Mesenchymal stem cell (in vitro differentiated cells and primary cell): Measurements from ENCODE around the gene SYNPO.

Source experiments
- DNase-seq: peaks from one replicate; pipeline ENCODE4 v3.0.0-alpha.2; 2013
- H2AFZ ChIP-seq: one replicate; pipeline ENCODE4 v1.6.1; 2013; ENCODE audit warnings: low read depth, mild to moderate bottlenecking, control low read depth, inconsistent platforms, low read length, moderate library complexity
- H2AK5ac ChIP-seq: 2 replicates; pipeline ENCODE4 v1.6.1; 2013; ENCODE audit warnings: low read length, moderate library complexity, mild to moderate bottlenecking, inconsistent platforms; ENCODE audit not compliant: severe bottlenecking
- H2BK120ac ChIP-seq: one replicate; pipeline ENCODE4 v1.6.1; 2013; ENCODE audit warnings: low read depth, mild to moderate bottlenecking, inconsistent platforms, low read length, moderate library complexity
- H2BK12ac ChIP-seq, 2 experiments: one replicate each; pipeline ENCODE4 v1.6.1; 2013; ENCODE audit warnings: inconsistent platforms in 2 of 2, low read length in 2 of 2, mild to moderate bottlenecking in 2 of 2, moderate library complexity in 2 of 2, control low read depth in 1 of 2
- H2BK15ac ChIP-seq: one replicate; pipeline ENCODE4 v1.6.1; 2013; ENCODE audit warnings: mild to moderate bottlenecking, low read depth, inconsistent platforms; ENCODE audit not compliant: poor library complexity, severe bottlenecking
- H2BK5ac ChIP-seq: 2 replicates; pipeline ENCODE4 v1.6.1; 2013; ENCODE audit warnings: low read depth, mild to moderate bottlenecking, low read length, control low read depth, inconsistent platforms; ENCODE audit not compliant: poor library complexity, severe bottlenecking
- H3K14ac ChIP-seq, 2 experiments: one replicate each; pipeline ENCODE4 v1.6.1; 2013; ENCODE audit warnings: inconsistent platforms in 2 of 2, low read length in 2 of 2, control low read depth in 1 of 2, mild to moderate bottlenecking in 1 of 2, moderate library complexity in 1 of 2
- H3K18ac ChIP-seq, 2 experiments: one replicate each; pipeline ENCODE4 v1.6.1; 2013; ENCODE audit warnings: inconsistent platforms in 2 of 2, low read length in 2 of 2, control low read depth in 1 of 2, low read depth in 1 of 2, mild to moderate bottlenecking in 1 of 2
- H3K23ac ChIP-seq, 2 experiments: one replicate each; pipeline ENCODE4 v1.6.1; 2013; ENCODE audit warnings: inconsistent platforms in 2 of 2, low read length in 2 of 2, mild to moderate bottlenecking in 2 of 2, moderate library complexity in 2 of 2, control low read depth in 1 of 2
- H3K27ac ChIP-seq: 2 replicates; pipeline ENCODE4 v1.5.1; 2013; ENCODE audit warnings: mild to moderate bottlenecking, moderate library complexity, low read length, control low read depth, inconsistent platforms; ENCODE audit not compliant: poor library complexity, severe bottlenecking
- H3K27me3 ChIP-seq, 2 experiments: 2 replicates each; pipeline versions ENCODE4 v1.6.1 to v1.7.0; 2013; ENCODE audit warnings: low read length in 2 of 2, mild to moderate bottlenecking in 2 of 2, moderate library complexity in 2 of 2, control low read depth in 1 of 2, inconsistent platforms in 1 of 2; ENCODE audit not compliant: control insufficient read depth in 1 of 2, insufficient read depth in 1 of 2
- H3K36me3 ChIP-seq, 2 experiments: 2 replicates each; pipeline versions ENCODE4 v1.6.1 to v1.7.0; 2013; ENCODE audit warnings: low read length in 2 of 2, control low read depth in 1 of 2, inconsistent platforms in 1 of 2, low read depth in 1 of 2, mild to moderate bottlenecking in 1 of 2; ENCODE audit not compliant: insufficient read depth in 2 of 2, control insufficient read depth in 1 of 2
- H3K4ac ChIP-seq, 2 experiments: one replicate each; pipeline ENCODE4 v1.6.1; 2013; ENCODE audit warnings: inconsistent platforms in 2 of 2, low read length in 2 of 2, mild to moderate bottlenecking in 2 of 2, moderate library complexity in 2 of 2, control low read depth in 1 of 2, low read depth in 1 of 2
- H3K4me1 ChIP-seq: 2 replicates; pipeline ENCODE4 v1.6.1; 2013; ENCODE audit warnings: low read depth, low read length, control low read depth; ENCODE audit not compliant: control insufficient read depth, insufficient read depth
- H3K4me2 ChIP-seq: 2 replicates; pipeline ENCODE4 v1.6.1; 2013; ENCODE audit warnings: low read length, mild to moderate bottlenecking, inconsistent platforms; ENCODE audit not compliant: poor library complexity, severe bottlenecking
- H3K4me3 ChIP-seq, 2 experiments: 2 replicates each; pipeline versions ENCODE4 v1.5.1 to v1.7.0; 2013; ENCODE audit warnings: low read length in 2 of 2, mild to moderate bottlenecking in 2 of 2, control low read depth in 1 of 2, low read depth in 1 of 2; ENCODE audit not compliant: insufficient read depth in 1 of 2
- H3K79me1 ChIP-seq: replicated peaks from 2 replicates; pipeline ENCODE4 v1.6.1; 2013; ENCODE audit warnings: mild to moderate bottlenecking, control low read depth, low read length, inconsistent platforms; ENCODE audit not compliant: poor library complexity, severe bottlenecking
- H3K9ac ChIP-seq: 2 replicates; pipeline ENCODE4 v1.7.0; 2013; ENCODE audit warnings: mild to moderate bottlenecking, low read length, moderate library complexity
- H3K9me3 ChIP-seq: 2 replicates; pipeline ENCODE4 v1.7.0; 2013; ENCODE audit warnings: mild to moderate bottlenecking, low read length; ENCODE audit not compliant: control insufficient read depth
- H4K8ac ChIP-seq: one replicate; pipeline ENCODE4 v1.6.1; 2013; ENCODE audit warnings: inconsistent platforms, mild to moderate bottlenecking, low read length, moderate library complexity
- H4K91ac ChIP-seq: one replicate; pipeline ENCODE4 v1.6.1; 2013; ENCODE audit warnings: mild to moderate bottlenecking, low read length, inconsistent platforms
- WGBS: methylation state at CpG from one replicate; pipeline ENCODE4 v1.1.7; 2013; ENCODE audit warnings: mixed read lengths; 5-methylcytosine and 5-hydroxymethylcytosine counted together

SYNPO gene

GRCh38 chr5:150690760-150691159 lies 50.3 kb downstream of the SYNPO start:
- H3K79me1 ChIP-seq: peaks cover 2% of the 10 kb centered on the region
- no peak overlapping the region for H2AK5ac ChIP-seq
- H3K9me3 ChIP-seq: no peaks in the 10 kb centered on the region
- H3K4me3 ChIP-seq: no peak overlapping the region
- WGBS: 93% methylated on average over 6 of the region's 6 CpGs
- H3K27ac ChIP-seq: no peak overlapping the region
- H2BK15ac ChIP-seq: no peak overlapping the region
- no peak overlapping the region for H2BK120ac ChIP-seq
- no peak overlapping the region for H2BK5ac ChIP-seq
- H3K36me3 ChIP-seq: peaks cover 25 to 65% of the 10 kb centered on the region in 2 experiments
- H3K27me3 ChIP-seq: no peaks in the 10 kb centered on the region
- H3K23ac ChIP-seq: no peak overlapping the region
- no peak overlapping the region for H2AFZ ChIP-seq
- H3K9ac ChIP-seq: no peak overlapping the region
- H4K91ac ChIP-seq: no peak overlapping the region
- H3K14ac ChIP-seq: no peak overlapping the region
- no peak overlapping the region for H3K4ac ChIP-seq
- H4K8ac ChIP-seq: no peak overlapping the region
- no peak overlapping the region for H3K18ac ChIP-seq
- H2BK12ac ChIP-seq: no peak overlapping the region
- no peak overlapping the region for H3K4me2 ChIP-seq
- DNase-seq: no peak
- H3K4me1 ChIP-seq: no peaks in the 10 kb centered on the region

DNA sequence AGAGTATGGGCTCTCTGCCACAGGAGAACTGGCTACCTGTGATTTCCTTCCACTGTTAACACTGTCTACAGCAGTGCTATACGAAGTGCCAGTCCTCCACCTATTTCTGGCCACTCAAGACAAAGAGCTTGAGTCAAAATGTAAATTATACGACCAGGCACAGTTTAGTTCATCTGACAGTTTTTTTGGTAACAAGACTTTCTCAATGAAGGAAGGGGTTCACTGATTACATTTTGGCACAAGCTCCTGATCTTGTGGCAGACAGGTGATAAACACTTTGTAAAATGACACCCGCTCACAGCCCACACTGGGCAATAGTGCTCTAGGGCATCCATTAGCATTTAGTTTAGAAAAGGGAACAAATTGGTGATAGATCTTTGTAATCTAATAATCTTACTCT lies 51.8 kb downstream of the SYNPO start:
- no peak overlapping the region for H2AK5ac ChIP-seq
- no peak overlapping the region for H3K27ac ChIP-seq
- no peak overlapping the region for H2BK12ac ChIP-seq
- no peak overlapping the region for H4K91ac ChIP-seq
- H3K79me1 ChIP-seq: peaks cover 2% of the 10 kb centered on the region
- no peak overlapping the region for H3K14ac ChIP-seq
- peaks cover 31 to 80% of the 10 kb centered on the region in 2 experiments for H3K36me3 ChIP-seq
- H3K9ac ChIP-seq: no peak overlapping the region
- H4K8ac ChIP-seq: no peak overlapping the region
- no peak overlapping the region for H2BK120ac ChIP-seq
- no peak overlapping the region for H2BK5ac ChIP-seq
- no peaks in the 10 kb centered on the region for H3K27me3 ChIP-seq
- DNase-seq: no peak
- 100% methylated on average over 2 of the region's 3 CpGs for WGBS
- H2BK15ac ChIP-seq: no peak overlapping the region
- H3K9me3 ChIP-seq: no peaks in the 10 kb centered on the region
- H3K23ac ChIP-seq: no peak overlapping the region
- H2AFZ ChIP-seq: no peak overlapping the region
- no peak overlapping the region for H3K4me3 ChIP-seq
- H3K4ac ChIP-seq: no peak overlapping the region
- H3K18ac ChIP-seq: no peak overlapping the region
- no peak overlapping the region for H3K4me2 ChIP-seq
- no peaks in the 10 kb centered on the region for H3K4me1 ChIP-seq

DNA sequence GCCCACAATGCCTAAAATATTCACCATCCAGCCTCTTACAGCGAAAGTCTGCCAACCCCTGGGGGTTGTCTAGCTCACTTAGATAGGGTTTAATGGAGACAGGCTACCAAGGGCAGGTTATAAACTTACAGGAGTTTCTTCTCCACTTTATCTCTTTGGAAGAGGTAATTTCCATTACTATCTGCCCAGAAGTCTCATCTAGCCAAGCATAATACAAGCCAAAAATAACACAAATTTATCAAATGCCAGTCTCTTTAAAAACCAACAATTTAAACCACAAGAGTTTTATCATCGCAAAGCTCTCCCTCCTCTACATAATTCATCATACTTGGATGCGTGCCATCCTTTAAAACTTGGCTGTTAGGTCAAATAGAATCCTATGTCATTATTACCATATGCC lies 54.2 kb downstream of the SYNPO start:
- DNase-seq: no peak
- Histone ChIP-seq H3K27ac (no peak overlapping the region), H3K9me3 (no peaks in the 10 kb centered on the region)

GRCh38 chr5:150700246-150700593 lies 59.8 kb downstream of the SYNPO start:
- 13% methylated on average over 15 of the region's 15 CpGs for WGBS
- no peak overlapping the region for H2AK5ac ChIP-seq

More for the DNA sequence above, 54.2 kb downstream of the SYNPO start:
- 94% methylated on average over 2 of the region's 3 CpGs for WGBS
- H2BK15ac ChIP-seq: no peak overlapping the region
- no peaks in the 10 kb centered on the region for H3K27me3 ChIP-seq
- H3K14ac ChIP-seq: no peak overlapping the region
- no peak overlapping the region for H2AK5ac ChIP-seq
- H3K4ac ChIP-seq: no peak overlapping the region
- no peak overlapping the region for H3K9ac ChIP-seq
- no peak overlapping the region for H4K8ac ChIP-seq
- no peak overlapping the region for H3K4me2 ChIP-seq
- H3K23ac ChIP-seq: no peak overlapping the region
- no peak overlapping the region for H3K18ac ChIP-seq
- no peak overlapping the region for H2BK5ac ChIP-seq
- H3K4me1 ChIP-seq: peaks cover 1% of the 10 kb centered on the region
- H4K91ac ChIP-seq: no peak overlapping the region
- H3K79me1 ChIP-seq: peaks cover 9% of the 10 kb centered on the region
- no peak overlapping the region for H2BK12ac ChIP-seq
- H3K4me3 ChIP-seq: no peak overlapping the region
- H3K36me3 ChIP-seq: peaks cover 38 to 90% of the 10 kb centered on the region in 2 experiments
- H2BK120ac ChIP-seq: no peak overlapping the region
- H2AFZ ChIP-seq: no peak overlapping the region

More at GRCh38 chr5:150700246-150700593, 59.8 kb downstream of the SYNPO start:
- H2BK120ac ChIP-seq: no peak overlapping the region
- H4K8ac ChIP-seq: no peak overlapping the region
- H3K4me3 ChIP-seq: peak overlapping the region; percentile 93 to 95
- H2AFZ ChIP-seq: no peak overlapping the region
- no peak overlapping the region for H2BK15ac ChIP-seq
- H3K14ac ChIP-seq: no peak overlapping the region
- peaks cover 13 to 40% of the 10 kb centered on the region in 2 experiments for H3K36me3 ChIP-seq
- peak overlapping the region in 1 of 2 experiments; percentile 36 for H3K4ac ChIP-seq
- no peaks in the 10 kb centered on the region for H3K27me3 ChIP-seq
- peaks cover 1% of the 10 kb centered on the region for H3K4me1 ChIP-seq
- H4K91ac ChIP-seq: no peak overlapping the region
- DNase-seq: no peak
- H3K27ac ChIP-seq: no peak overlapping the region
- H3K18ac ChIP-seq: no peak overlapping the region
- H3K23ac ChIP-seq: no peak overlapping the region
- H3K4me2 ChIP-seq: peak overlapping the region; percentile 59
- H3K9ac ChIP-seq: peak overlapping the region; percentile 94
- no peak overlapping the region for H2BK12ac ChIP-seq
- H3K79me1 ChIP-seq: peaks cover 7% of the 10 kb centered on the region
- no peaks in the 10 kb centered on the region for H3K9me3 ChIP-seq
- H2BK5ac ChIP-seq: no peak overlapping the region
